Measurements from ENCODE around the gene WDR27.
A peak's percentile ranks its signal among the peaks of the same experiment; 100 is the strongest.

Gene WDR27

DNA sequence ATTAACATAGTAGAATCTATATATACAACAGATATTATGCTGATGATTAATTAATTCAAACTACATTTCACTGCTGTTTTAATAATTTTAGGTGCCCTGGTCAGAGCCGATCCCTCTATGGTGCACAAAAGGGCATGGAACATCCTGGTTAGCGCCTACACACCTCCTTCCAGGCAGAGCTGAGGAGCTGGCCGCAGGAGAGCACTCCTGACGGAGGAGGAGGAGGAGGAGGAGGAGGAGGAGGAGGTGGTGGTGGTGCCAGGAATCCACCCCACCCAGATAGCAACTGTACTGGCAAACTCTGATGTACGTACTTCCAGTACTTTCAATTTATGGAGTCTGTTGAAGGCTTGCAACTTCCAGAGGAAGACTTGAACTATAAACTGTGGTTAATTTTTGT lies 244.1 kb downstream of the WDR27 start:
- DNase-seq (ENCODE audit: low read depth), result no peak
- TF ChIP-seq, protein P1, sequence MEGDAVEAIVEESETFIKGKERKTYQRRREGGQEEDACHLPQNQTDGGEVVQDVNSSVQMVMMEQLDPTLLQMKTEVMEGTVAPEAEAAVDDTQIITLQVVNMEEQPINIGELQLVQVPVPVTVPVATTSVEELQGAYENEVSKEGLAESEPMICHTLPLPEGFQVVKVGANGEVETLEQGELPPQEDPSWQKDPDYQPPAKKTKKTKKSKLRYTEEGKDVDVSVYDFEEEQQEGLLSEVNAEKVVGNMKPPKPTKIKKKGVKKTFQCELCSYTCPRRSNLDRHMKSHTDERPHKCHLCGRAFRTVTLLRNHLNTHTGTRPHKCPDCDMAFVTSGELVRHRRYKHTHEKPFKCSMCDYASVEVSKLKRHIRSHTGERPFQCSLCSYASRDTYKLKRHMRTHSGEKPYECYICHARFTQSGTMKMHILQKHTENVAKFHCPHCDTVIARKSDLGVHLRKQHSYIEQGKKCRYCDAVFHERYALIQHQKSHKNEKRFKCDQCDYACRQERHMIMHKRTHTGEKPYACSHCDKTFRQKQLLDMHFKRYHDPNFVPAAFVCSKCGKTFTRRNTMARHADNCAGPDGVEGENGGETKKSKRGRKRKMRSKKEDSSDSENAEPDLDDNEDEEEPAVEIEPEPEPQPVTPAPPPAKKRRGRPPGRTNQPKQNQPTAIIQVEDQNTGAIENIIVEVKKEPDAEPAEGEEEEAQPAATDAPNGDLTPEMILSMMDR (conservative IDR thresholded peaks at IDR 0.05; ENCODE audit: low read depth, low read length), result no peak
- no peak overlapping the region for H3K4me3 ChIP-seq (ENCODE audit: low read depth, low read length)

DNA sequence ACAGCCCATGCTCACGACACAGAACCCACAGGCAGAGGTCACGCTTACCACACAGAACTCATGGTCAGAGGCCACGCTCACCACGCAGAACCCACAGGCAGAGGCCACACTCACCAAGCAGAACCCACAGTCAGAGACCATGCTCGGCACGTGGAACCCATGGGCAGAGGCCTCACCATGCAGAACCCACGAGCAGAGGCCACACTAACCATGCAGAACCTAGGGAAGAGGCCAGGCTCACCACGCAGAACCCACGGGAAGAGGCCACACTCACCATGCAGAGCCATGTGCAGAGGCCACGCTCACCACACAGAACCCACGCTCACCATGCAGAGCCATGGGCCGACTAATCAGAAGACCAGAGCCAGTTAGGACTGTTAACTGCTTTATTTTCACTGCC lies 245.0 kb downstream of the WDR27 start:
- TF ChIP-seq, protein P1 (conservative IDR thresholded peaks at IDR 0.05; ENCODE audit: low read depth, low read length), result no peak
- no peak overlapping the region for H3K4me3 ChIP-seq (ENCODE audit: low read depth, low read length)
- DNase-seq (ENCODE audit: low read depth), result no peak

- H3K4me3 ChIP-seq (ENCODE audit: low read depth, low read length), result no peak overlapping the region
- DNase-seq (ENCODE audit: low read depth), result no peak
- TF ChIP-seq, protein P1 (conservative IDR thresholded peaks at IDR 0.05; ENCODE audit: low read depth, low read length), result no peak
These were observed 246.4 kb downstream of the WDR27 start for GRCh38 chr6:169455470-169455869.

DNA sequence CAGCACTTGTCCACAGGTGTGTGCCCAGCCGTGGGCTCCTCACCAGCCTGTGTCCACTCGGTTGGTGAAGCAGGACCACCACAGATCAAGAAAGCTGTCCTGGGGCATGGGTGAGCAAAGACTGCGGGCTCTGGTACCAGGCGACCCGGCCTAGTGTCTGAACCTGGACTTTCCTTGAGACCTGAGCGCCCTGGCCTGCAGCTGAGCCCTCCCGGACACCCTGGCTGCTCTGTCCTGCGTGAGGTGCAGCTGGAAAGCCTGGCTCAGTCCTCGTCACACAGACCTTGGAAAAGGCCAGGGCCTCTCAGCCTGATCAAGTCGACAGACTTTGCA lies 247.0 kb downstream of the WDR27 start:
- no peak for DNase-seq (ENCODE audit: low read depth)
- TF ChIP-seq, protein P1 (conservative IDR thresholded peaks at IDR 0.05; ENCODE audit: low read depth, low read length), result no peak
- no peak overlapping the region for H3K4me3 ChIP-seq (ENCODE audit: low read depth, low read length)

GRCh38 chr6:169454204-169454871 lies 247.5 kb downstream of the WDR27 start:
- TF ChIP-seq, protein P1 (conservative IDR thresholded peaks at IDR 0.05; ENCODE audit: low read depth, low read length), result peak; percentile 45

DNA sequence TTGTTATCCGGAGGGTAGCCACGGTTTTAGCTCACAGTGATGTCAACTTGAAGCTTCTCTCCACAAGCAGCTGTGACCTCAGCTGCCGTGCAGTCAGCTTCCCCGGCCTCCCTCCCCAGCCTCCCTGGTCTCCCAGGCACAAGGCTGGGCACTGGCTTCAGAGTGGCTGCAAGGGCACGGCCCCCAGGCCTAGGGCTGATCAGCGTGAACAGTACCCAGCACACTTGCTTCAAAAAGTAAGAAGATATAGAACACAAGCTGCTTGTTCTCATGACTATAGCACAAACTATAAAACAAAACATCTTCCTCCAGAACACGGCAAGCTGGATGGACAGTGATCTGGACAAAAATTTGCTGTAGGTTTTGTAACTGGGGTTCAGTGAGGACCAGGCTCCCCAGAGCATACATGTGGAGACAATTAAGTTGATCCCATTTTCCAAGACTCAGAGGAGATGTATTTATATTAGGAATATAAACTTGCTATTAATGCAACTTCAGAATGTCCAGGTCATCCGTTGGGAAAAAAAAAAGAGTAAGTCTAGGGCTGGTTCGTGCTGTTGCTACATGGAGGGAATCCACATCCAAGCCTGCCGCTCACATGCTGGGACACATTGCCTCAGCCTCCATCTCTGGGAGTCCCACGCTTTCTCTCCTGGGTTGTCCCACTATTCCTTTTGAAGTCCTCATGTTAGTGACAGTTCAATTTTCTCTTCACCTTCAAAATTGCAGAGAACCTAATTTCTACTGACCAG lies 248.8 kb downstream of the WDR27 start:
- H3K4me3 ChIP-seq (ENCODE audit: low read depth, low read length), result no peak overlapping the region
- TF ChIP-seq, protein P1 (conservative IDR thresholded peaks at IDR 0.05; ENCODE audit: low read depth, low read length), result no peak
- no peak for DNase-seq (ENCODE audit: low read depth)

More at GRCh38 chr6:169454204-169454871, 247.5 kb downstream of the WDR27 start:
- no peak overlapping the region for H3K4me3 ChIP-seq (ENCODE audit: low read depth, low read length)
- DNase-seq (ENCODE audit: low read depth), result peak; percentile 98
